ENCODE results near the gene GMDS.

The GMDS gene

GRCh38 chr6:1615853-1616420, 629.5 kb downstream of the GMDS start:
- no peak for DNase-seq (ENCODE audit: low read depth, low spot score)

- DNase-seq (ENCODE audit: low read depth, low spot score) = peak; percentile 25
Observed at GRCh38 chr6:1615151-1615852, 630.1 kb downstream of the GMDS start.

- DNase-seq (ENCODE audit: low read depth, low spot score) = peak; percentile 28
Observed at GRCh38 chr6:1614448-1615150, 630.8 kb downstream of the GMDS start.

- peak; percentile 58 for DNase-seq (ENCODE audit: low read depth, low spot score)
Observed at GRCh38 chr6:1613688-1614447, 631.5 kb downstream of the GMDS start.

DNA sequence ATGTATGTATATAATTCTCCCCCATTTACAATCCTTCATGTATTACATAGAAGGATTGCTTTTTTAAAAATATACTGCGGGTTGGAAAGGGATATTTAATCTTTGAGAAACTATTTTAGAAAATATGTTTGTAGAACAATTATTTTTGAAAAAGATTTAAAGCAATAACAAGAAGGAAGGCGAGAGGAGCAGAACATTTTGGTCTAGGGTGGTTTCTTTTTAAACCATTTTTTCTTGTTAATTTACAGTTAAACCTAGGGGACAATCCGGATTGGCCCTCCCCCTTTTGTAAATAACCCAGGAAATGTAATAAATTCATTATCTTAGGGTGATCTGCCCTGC, 632.1 kb downstream of the GMDS start:
- no peak for DNase-seq (ENCODE audit: low read depth, low spot score)

DNA sequence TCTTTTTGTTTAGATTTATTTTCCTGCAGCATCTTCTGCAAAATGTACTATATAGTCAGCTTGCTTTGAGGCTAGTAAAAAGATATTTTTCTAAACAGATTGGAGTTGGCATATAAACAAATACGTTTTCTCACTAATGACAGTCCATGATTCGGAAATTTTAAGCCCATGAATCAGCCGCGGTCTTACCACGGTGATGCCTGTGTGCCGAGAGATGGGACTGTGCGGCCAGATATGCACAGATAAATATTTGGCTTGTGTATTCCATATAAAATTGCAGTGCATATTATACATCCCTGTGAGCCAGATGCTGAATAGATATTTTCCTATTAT, 632.5 kb downstream of the GMDS start:
- DNase-seq (ENCODE audit: low read depth, low spot score) = peak; percentile 50

DNA sequence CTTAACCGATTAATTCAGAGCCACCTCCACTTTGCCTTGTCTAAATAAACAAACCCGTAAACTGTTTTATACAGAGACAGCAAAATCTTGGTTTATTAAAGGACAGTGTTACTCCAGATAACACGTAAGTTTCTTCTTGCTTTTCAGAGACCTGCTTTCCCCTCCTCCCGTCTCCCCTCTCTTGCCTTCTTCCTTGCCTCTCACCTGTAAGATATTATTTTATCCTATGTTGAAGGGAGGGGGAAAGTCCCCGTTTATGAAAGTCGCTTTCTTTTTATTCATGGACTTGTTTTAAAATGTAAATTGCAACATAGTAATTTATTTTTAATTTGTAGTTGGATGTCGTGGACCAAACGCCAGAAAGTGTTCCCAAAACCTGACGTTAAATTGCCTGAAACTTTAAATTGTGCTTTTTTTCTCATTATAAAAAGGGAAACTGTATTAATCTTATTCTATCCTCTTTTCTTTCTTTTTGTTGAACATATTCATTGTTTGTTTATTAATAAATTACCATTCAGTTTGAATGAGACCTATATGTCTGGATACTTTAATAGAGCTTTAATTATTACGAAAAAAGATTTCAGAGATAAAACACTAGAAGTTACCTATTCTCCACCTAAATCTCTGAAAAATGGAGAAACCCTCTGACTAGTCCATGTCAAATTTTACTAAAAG, 633.0 kb downstream of the GMDS start:
- no peak for DNase-seq (ENCODE audit: low read depth, low spot score)

DNA sequence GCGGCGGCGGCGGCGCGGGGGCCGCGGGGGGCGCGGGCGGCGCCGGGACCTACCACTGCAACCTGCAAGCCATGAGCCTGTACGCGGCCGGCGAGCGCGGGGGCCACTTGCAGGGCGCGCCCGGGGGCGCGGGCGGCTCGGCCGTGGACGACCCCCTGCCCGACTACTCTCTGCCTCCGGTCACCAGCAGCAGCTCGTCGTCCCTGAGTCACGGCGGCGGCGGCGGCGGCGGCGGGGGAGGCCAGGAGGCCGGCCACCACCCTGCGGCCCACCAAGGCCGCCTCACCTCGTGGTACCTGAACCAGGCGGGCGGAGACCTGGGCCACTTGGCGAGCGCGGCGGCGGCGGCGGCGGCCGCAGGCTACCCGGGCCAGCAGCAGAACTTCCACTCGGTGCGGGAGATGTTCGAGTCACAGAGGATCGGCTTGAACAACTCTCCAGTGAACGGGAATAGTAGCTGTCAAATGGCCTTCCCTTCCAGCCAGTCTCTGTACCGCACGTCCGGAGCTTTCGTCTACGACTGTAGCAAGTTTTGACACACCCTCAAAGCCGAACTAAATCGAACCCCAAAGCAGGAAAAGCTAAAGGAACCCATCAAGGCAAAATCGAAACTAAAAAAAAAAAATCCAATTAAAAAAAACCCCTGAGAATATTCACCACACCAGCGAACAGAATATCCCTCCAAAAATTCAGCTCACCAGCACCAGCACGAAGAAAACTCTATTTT, 633.7 kb downstream of the GMDS start:
- DNase-seq (ENCODE audit: low read depth, low spot score) = peak; percentile 55

DNA sequence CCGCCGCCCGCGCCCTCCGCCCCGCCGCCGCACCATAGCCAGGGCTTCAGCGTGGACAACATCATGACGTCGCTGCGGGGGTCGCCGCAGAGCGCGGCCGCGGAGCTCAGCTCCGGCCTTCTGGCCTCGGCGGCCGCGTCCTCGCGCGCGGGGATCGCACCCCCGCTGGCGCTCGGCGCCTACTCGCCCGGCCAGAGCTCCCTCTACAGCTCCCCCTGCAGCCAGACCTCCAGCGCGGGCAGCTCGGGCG, 634.2 kb downstream of the GMDS start:
- DNase-seq (ENCODE audit: low read depth, low spot score) = peak; percentile 73

DNA sequence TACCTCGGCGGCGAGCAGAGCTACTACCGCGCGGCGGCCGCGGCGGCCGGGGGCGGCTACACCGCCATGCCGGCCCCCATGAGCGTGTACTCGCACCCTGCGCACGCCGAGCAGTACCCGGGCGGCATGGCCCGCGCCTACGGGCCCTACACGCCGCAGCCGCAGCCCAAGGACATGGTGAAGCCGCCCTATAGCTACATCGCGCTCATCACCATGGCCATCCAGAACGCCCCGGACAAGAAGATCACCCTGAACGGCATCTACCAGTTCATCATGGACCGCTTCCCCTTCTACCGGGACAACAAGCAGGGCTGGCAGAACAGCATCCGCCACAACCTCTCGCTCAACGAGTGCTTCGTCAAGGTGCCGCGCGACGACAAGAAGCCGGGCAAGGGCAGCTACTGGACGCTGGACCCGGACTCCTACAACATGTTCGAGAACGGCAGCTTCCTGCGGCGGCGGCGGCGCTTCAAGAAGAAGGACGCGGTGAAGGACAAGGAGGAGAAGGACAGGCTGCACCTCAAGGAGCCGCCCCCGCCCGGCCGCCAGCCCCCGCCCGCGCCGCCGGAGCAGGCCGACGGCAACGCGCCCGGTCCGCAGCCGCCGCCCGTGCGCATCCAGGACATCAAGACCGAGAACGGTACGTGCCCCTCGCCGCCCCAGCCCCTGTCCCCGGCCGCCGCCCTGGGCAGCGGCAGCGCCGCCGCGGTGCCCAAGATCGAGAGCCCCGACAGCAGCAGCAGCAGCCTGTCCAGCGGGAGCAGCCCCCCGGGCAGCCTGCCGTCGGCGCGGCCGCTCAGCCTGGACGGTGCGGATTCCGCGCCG, 634.7 kb downstream of the GMDS start:
- peak; percentile 66 for DNase-seq (ENCODE audit: low read depth, low spot score)

DNA sequence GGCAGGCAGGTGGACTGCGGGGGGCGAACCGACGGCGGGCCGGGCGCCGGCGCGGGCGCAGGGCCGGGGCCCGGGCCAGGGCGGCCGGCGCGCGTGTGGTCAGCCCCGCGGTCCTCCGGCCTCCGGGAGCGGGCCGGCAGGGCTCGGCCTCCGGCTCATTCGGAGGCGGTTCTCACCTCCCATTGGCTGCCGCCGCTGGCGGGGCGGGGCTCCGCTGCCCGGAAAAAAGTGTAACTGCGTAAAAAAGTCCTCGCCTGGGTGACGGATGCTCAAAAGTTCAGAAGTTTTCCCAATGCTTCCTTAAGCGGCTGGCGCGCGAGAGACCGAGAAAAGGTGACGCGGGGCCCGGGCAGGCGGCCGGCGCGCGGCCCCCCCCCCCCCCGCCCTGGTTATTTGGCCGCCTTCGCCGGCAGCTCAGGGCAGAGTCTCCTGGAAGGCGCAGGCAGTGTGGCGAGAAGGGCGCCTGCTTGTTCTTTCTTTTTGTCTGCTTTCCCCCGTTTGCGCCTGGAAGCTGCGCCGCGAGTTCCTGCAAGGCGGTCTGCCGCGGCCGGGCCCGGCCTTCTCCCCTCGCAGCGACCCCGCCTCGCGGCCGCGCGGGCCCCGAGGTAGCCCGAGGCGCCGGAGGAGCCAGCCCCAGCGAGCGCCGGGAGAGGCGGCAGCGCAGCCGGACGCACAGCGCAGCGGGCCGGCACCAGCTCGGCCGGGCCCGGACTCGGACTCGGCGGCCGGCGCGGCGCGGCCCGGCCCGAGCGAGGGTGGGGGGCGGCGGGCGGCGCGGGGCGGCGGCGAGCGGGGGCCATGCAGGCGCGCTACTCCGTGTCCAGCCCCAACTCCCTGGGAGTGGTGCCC, 635.5 kb downstream of the GMDS start, which contains the start of gene FOXC1:
Gene FOXC1, plus strand, starts transcription at position 268 of the 849 bp plus-strand sequence. Its CDS starts 531 bp downstream, at position 799.
- peak; percentile 95 for DNase-seq (ENCODE audit: low read depth, low spot score)

- peak; percentile 58 for DNase-seq (ENCODE audit: low read depth, low spot score)
Observed at GRCh38 chr6:1609041-1609647, 636.3 kb downstream of the GMDS start.

GRCh38 chr6:1608222-1609040, 637.0 kb downstream of the GMDS start:
- DNase-seq (ENCODE audit: low read depth, low spot score) = peak; percentile 40

DNA sequence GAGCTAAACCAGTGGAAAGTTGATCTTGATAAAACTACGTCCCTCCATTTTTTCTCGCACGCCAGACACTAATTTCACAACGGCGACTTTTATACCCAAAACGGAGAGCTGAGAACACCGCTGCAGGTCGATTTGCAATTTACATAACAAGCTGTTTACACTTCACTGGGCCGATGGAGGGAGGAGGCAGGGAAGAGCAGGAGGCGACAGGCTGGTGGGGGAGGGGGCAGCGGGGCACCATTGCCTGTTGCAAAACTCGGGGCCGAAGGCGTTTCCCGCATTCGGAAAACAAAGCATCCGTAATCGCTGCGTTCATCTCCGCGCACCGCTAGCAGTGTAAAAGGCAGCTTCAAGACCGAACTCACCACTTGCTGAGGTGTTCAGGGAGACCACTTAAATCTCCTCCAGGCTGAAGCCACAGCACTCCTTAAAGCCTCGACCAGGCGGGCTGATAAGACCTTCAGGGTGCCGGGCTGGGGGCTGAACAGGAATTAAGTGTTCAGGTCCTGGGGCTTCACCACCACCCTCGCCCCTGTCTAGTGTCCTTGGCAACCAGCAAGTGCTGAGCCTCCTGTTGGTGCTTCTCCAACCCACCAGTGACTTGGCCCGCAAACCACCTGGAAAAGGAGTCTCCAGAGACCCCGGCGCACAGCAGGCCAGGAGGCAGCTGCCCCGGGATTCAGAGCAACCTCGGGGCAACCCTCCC, 637.7 kb downstream of the GMDS start:
- peak; percentile 37 for DNase-seq (ENCODE audit: low read depth, low spot score)

DNA sequence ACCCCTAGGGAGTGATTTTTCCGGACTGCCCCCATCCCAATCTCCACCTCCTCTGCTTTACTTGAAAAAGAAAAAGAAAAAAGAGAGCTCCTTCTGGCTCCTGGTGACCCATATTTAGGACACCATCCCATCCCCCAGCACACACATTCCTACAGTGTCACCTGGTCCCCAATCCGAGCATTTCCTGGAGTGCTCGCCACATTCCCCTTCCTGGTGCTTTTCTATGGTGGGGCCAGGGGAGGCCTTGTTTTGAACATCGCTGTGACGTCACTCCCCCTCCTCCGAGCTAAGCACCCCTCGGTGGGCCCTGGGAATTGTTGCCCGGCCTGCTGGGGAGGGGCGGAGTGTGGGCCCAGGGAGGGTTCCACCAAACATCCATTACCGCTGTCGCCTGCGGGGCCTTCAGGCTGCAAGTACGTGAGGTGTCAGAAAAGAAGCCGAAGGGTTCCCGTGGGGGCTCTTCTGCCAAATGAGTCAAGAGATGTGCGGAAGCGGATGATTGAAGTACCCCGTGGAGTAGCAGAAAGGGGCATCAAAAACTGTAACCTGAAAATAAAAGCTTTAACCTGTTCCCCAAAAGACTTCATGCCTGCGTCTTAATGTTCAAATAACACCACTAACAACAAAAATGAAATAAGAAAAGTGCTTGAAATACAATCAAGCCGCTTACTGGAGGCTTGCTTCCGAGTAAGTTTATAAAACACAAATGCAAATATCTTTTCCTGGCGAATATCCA, 638.5 kb downstream of the GMDS start:
- peak; percentile 29 for DNase-seq (ENCODE audit: low read depth, low spot score)

- DNase-seq (ENCODE audit: low read depth, low spot score) = peak; percentile 37
Observed at GRCh38 chr6:1605893-1606779, 639.3 kb downstream of the GMDS start.

Data from astrocyte of the hippocampus (primary cell).